Psoas muscle (tissue), 8 donors: ENCODE results near the gene GHRH. TPM values are rescaled to one million over a fixed set of nuclear protein-coding genes. Genes with fewer than 3 reads are reported as not detected.

Source experiments
- ATAC-seq, 4 donors: fragments of 200-7000 bp; cut with Tn5 transposase; one replicate each; pipeline ENCODE4 v1.9.1; 2020; ENCODE audit warnings: moderate library complexity in 3 of 4, mild to moderate bottlenecking in 2 of 4
- DNase-seq, 2 donors: peaks; one replicate each; pipeline ENCODE4 v3.0.0-alpha.2; 2020
- H3K27ac ChIP-seq: fragments of 200-600 bp; one replicate; pipeline ENCODE4 v1.8.0; 2022
- H3K27me3 ChIP-seq, 3 donors: fragments of 200-600 bp in 1 of 3; one replicate each; pipeline versions ENCODE4 v1.6.1 to v1.8.0; 2013 to 2022; ENCODE audit warnings: low read length in 2 of 3, mild to moderate bottlenecking in 2 of 3, moderate library complexity in 1 of 3; ENCODE audit not compliant: insufficient read depth in 3 of 3
- H3K36me3 ChIP-seq, 2 donors: fragments of 200-600 bp in 1 of 2; one replicate each; pipeline versions ENCODE4 v1.6.1 to v1.8.0; 2013 to 2022; ENCODE audit warnings: low read depth in 1 of 2, mild to moderate bottlenecking in 1 of 2, moderate library complexity in 1 of 2; ENCODE audit not compliant: insufficient read depth in 1 of 2
- H3K4me1 ChIP-seq: fragments of 200-600 bp; one replicate; pipeline ENCODE4 v1.8.0; 2022
- H3K4me3 ChIP-seq: fragments of 200-600 bp; one replicate; pipeline ENCODE4 v1.8.0; 2022; ENCODE audit warnings: mild to moderate bottlenecking
- H3K9me3 ChIP-seq: fragments of 200-600 bp; one replicate; pipeline ENCODE4 v1.8.0; 2022
- WGBS, 3 donors: extraction: QIAGEN DNeasy Blood & Tissue Kit; methylation state at CpG; one replicate each; pipeline versions ENCODE4 v1.1.6 to v1.1.7; 2013; 5-methylcytosine and 5-hydroxymethylcytosine counted together
- intact Hi-C, 2 donors: fragments of 100-400 bp; cut with DNase I; formaldehyde crosslinking; loops; one replicate each; pipeline versions ENCODE4 v1.11.0 to v1.14.2; 2022
- polyA plus RNA-seq, 3 donors: library from polyadenylated mRNA; stranded (reverse); fragments of 200-250 nt; gene quantifications; one replicate each; pipeline ENCODE4 v1.2.3, GENCODE V29; 2013
- total RNA-seq, 4 donors: library from RNA; stranded (reverse); fragmentation: NEBNext Ultra II Directional in 2 of 4; extraction: Animal tissue kit (Norgen Biotek cat#: 25700) in 2 of 4; gene quantifications; one replicate each; pipeline versions ENCODE4 v1.2.1 to v1.2.4, GENCODE V29; 2021 to 2023
- TF ChIP-seq, protein P1 (sequence below): fragments of 200-600 bp; IDR thresholded peaks from one replicate; pipeline ENCODE4 v1.8.0; 2022; ENCODE audit warnings: antibody characterized with exemption
- donor health status: healthy with polysubstance abuse.
- donor health status: DM: no; HTN: no; CAD: no; lungs with moderate emphysema.
- donor health status: Bipolar disorder and iron deficiency.
- donor health status: healthy.
- donor health status: DM: yes; HTN: yes; CAD: no.
- donor health status: DM: no; HTN: no; CAD: no.
- donor health status: DM: no; HTN: no; CAD: no.
- donor health status: DM: yes; HTN: yes; CAD: no.

The GHRH gene
- total and polyA plus RNA-seq, 7 donors, result not detected

DNA sequence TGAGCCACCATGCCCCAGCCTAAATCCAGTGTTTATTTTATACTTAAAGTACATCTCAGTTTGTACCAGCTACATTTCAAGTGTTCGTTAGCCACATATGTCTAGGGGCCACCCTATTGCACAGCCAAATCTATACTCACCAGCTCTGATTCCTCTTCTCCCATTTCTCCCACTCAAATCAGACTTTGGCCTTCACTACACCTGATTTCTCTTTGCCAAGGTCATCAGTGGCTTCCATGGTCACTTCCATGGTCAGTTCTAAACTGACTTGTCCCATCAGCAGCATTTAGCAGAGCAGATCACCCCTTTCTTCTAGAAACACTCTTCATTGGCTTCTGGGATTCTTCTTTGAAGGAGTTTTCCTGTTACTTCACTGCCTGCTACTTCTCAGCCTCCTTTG, 14.1 kb downstream of the GHRH start:
- Histone ChIP-seq H3K4me1 (peaks cover 15% of the 10 kb centered on the region), H3K27ac (no peak overlapping the region), H3K27me3 (no peaks in the 10 kb centered on the region), H3K36me3 (peaks cover 0 to 8% of the 10 kb centered on the region in 2 donors), H3K9me3 (no peaks in the 10 kb centered on the region), H3K4me3 (no peak overlapping the region)
- TF ChIP-seq, protein P1, sequence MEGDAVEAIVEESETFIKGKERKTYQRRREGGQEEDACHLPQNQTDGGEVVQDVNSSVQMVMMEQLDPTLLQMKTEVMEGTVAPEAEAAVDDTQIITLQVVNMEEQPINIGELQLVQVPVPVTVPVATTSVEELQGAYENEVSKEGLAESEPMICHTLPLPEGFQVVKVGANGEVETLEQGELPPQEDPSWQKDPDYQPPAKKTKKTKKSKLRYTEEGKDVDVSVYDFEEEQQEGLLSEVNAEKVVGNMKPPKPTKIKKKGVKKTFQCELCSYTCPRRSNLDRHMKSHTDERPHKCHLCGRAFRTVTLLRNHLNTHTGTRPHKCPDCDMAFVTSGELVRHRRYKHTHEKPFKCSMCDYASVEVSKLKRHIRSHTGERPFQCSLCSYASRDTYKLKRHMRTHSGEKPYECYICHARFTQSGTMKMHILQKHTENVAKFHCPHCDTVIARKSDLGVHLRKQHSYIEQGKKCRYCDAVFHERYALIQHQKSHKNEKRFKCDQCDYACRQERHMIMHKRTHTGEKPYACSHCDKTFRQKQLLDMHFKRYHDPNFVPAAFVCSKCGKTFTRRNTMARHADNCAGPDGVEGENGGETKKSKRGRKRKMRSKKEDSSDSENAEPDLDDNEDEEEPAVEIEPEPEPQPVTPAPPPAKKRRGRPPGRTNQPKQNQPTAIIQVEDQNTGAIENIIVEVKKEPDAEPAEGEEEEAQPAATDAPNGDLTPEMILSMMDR, result no peak
- WGBS, 3 donors, result 78 to 93% (median 83%) methylated on average over 1 of the region's 1 CpG
- intact Hi-C loops, result no loop called here
- DNase-seq, result no peak
- ATAC-seq, result no peak

- 78 to 93% (median 81%) methylated on average over 5 of the region's 5 CpGs for WGBS, 3 donors
- TF ChIP-seq, protein P1, result no peak
- peaks cover 2 to 16% of the 10 kb centered on the region in 2 donors for H3K36me3 ChIP-seq
- intact Hi-C loops, result no loop called here
- no peaks in the 10 kb centered on the region for H3K9me3 ChIP-seq
- DNase-seq (no peak), ATAC-seq (no peak)
- H3K4me1 ChIP-seq, result peaks cover 15% of the 10 kb centered on the region
- no peak overlapping the region for H3K27ac ChIP-seq
- H3K27me3 ChIP-seq, result no peaks in the 10 kb centered on the region
- H3K4me3 ChIP-seq, result no peak overlapping the region
Measured at GRCh38 chr20:37246736-37247135, 14.9 kb downstream of the GHRH start.

- 77 to 86% (median 85%) methylated on average over 25 of the region's 25 CpGs for WGBS, 3 donors
- H3K27me3 ChIP-seq, result no peaks in the 10 kb centered on the region
- peaks cover 28% of the 10 kb centered on the region for H3K4me1 ChIP-seq
- no peaks in the 10 kb centered on the region for H3K9me3 ChIP-seq
- TF ChIP-seq, protein P1, result no peak
- intact Hi-C loops, result no loop called here
- H3K4me3 ChIP-seq, result no peak overlapping the region
- H3K36me3 ChIP-seq, result peaks cover 5 to 29% of the 10 kb centered on the region in 2 donors
- no peak for DNase-seq
- ATAC-seq, result no peak
- no peak overlapping the region for H3K27ac ChIP-seq
Measured at GRCh38 chr20:37245216-37246150, 16.1 kb downstream of the GHRH start.

GRCh38 chr20:37244572-37244957, 17.0 kb downstream of the GHRH start:
- TF ChIP-seq, protein P1, result no peak
- Histone ChIP-seq H3K4me3 (no peak overlapping the region), H3K9me3 (no peaks in the 10 kb centered on the region), H3K27me3 (no peaks in the 10 kb centered on the region), H3K4me1 (peaks cover 36% of the 10 kb centered on the region), H3K27ac (peak overlapping the region; percentile 26), H3K36me3 (peaks cover 5 to 38% of the 10 kb centered on the region in 2 donors)
- intact Hi-C loops, result loop anchor here in 1 of 2 donors (5.0 kb wide), 1 partner anchor 47 kb away; no protein-coding TSS in a partner anchor
- DNase-seq (no peak), ATAC-seq (peak; percentile 28 to 73 (median 46))
- 56 to 76% (median 59%) methylated on average over 5 of the region's 5 CpGs for WGBS, 3 donors
